Daoy (cell line): ENCODE measurements around the gene KIF5C. TPM values are rescaled to one million over a fixed set of nuclear protein-coding genes. Genes with fewer than 3 reads are reported as not detected.
A peak's percentile ranks its signal among the peaks of the same experiment; 100 is the strongest.

ENCODE experiments used
- DNase-seq: peaks from one replicate; pipeline ENCODE4 v3.0.0-alpha.2; 2015; ENCODE audit warnings: low read depth
- total RNA-seq: library from RNA; depleted of rRNA; stranded (reverse); fragments of >200 nt; shearing (Covaris generic); gene quantifications from 2 replicates; pipeline ENCODE4 v1.2.3, GENCODE V29; 2014

KIF5C gene
- total RNA-seq, 1 experiment from 2014 or later, result 5.1 TPM

DNA sequence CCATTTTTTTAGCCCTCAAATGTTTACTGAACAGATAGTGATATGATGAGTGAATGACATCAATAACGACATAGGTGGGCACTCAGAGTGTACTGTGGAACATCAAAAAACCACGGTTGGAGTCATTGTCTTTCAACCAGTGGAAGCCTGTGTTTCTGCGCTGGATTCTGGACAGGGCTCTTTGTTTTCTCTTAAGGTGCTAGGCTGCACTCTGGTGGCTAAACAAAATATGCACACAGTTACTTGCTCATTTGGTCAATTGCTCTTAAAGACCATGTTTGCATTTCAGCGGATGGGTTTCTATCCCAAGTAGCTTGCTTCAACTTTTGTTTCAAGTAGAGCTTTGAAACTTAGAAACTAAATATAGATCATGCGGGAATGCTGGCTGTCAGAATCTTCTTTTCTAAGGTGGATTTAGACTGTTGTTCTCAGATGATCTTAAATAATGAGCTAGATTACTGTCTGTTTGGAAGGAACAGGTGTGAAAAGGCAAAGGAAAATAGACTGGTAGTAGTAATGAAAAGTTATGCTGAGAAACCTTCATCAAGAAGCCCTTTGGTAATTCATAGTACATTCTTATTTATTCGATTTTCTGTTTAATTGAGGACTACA, 115.0 kb downstream of the KIF5C start:
- peak; percentile 62 for DNase-seq

DNA sequence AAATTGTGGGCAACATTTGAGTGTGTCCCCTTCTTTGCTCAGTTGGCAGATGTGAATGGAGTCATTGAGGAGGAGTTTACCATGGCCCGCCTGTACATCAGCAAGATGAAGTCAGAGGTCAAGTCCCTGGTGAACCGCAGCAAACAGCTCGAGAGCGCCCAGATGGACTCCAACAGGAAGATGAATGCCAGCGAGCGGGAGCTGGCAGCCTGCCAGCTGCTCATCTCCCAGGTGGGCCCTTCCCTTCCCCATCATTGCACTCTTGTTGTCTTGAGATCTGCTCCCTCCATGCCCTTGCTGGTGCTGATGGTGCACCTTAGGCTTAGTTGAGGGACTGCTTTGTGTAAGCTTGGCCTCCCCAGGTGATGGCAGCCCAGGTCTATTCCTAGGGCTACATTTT, 115.9 kb downstream of the KIF5C start:
- no peak for DNase-seq

DNA sequence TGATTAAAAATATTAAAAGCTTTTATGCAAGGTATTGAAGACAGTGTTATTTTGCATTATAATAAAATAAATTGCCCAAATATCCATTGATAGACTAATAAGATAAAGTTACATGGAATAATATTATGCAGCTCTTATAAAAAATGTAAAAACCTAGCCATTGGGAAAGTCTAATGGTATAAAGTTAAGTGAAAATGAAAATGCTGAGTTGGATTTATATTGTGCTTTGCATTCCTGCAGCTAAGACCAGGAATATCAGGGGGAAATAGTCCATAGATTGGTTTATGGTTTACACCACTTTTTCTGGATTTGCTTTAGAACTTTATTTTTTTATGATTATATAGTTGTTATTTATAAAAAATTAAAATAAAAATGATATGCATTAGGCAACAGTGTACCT, 117.4 kb downstream of the KIF5C start:
- DNase-seq, result no peak

DNA sequence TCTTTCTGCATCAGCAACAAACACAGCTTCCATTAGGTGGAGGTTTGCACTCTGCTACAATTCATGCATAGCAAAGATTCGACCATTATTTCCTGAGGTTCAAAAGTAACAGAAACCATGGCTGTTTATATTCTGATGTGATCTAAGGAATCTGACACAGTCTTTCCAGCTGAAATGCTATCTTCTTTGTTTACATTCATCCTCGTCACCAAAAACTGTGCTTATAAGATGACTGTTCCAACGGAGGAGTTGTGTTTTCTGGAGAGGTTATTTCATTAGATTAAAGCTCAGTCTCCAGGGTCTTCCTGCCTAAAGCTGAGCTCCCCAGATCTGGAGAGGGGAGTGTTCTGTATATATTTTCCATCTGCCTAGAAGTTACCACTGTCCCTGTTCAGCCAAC, 118.3 kb downstream of the KIF5C start:
- no peak for DNase-seq

DNA sequence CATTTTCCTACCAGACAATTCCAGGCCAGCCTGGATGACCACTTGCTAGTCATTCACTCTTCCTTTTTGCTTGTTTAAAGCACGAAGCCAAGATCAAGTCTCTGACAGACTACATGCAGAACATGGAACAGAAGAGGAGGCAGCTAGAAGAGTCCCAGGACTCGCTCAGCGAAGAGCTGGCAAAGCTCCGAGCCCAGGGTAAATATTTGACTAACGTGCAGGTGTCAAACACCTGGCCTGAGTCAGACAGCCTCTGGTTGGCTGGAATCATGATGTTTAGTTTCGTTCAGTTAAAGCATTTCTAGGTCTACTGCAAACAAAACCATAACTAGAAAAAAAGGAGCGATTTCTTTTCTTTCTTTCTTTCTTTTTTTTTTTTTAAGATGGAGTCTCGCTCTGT, 119.3 kb downstream of the KIF5C start:
- no peak for DNase-seq

DNA sequence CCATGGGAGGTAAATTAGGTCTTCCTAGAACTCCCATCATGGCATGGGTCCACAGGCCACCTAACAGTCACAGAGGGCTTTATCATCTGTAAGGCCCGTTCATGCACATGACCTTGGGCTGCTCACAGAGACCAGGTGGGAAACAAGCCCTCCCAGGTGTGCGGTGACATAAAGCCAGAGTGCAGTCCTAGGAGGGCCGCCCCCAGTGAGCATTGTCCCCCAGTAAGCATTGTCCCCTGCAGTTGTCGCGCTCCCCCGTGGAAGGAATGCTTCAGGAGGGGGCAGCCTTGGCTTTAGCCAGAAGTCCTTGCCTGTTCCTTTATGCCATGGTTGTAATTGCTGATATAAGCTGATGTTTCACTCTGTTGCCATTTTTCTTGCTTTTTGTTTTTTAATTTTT, 121.8 kb downstream of the KIF5C start:
- DNase-seq, result no peak

DNA sequence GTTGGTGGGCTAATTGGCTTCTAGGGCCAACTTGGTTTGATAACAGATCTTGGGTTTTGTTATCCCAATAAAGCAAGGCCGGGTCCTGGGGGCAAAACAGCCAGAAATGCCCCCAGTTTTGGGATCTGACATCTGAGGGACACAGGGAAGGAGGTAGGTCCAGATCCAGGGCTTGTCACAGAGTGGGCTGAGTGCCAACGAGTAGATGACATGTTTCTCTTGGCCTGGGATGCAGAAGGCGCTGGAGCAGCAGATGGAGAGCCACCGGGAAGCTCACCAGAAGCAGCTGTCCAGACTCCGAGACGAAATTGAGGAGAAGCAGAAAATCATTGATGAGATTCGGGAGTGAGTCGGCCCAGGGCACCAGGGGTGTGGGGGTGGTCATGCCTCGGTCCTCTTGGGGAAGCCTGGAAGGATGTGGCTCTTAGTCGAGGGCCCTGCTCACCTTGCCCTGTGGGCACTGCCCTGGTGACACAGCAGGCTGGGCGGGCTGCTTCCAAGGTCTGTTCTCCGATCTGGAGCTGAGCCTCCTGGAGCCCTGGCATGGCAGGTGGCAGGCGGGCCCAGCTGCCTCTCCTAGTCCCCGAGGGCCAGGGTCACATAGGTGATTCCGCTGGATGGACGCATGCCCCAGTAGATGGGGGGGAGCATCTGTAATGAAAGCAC, 123.3 kb downstream of the KIF5C start:
- DNase-seq, result no peak

DNA sequence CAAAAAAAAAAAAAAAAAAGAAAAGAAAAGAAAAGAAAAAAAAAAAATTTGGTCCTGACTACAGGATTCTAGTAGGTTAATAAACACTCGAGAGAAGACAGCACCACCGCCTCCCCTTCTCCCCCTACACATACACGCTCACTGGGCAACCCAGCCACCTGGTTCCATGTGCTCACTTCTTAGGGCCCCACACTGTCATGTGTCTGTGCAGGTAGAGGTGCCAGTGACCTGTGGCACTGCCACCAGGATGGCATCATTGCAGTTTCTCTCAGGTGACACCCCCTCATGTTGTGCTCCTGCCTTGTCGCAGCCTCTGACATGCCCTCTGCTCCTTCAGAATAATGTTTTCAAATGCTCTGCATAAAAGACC, 123.8 kb downstream of the KIF5C start:
- no peak for DNase-seq

DNA sequence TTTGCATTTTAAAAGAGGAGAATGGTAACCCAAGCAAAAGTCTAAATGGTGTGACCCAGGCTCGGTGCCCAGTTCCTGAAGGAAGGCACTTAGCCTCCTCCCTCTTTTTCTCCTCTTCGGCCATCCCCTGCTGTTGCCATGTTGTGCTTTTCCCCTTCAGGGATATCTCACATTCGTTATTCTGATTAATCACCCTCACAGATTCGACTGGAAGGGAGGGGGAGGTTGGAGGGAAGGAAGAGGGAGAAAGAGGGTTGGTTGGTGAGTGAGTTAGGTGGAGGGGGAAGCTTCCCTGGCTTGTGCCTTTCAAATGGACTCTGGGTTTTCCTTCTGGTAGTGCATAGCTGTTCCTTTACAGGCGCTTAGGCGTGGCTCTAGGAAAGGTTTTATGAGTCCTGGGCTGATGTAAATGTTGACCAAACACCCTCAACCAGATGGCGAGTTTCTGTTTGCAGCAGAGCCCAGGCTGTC, 124.5 kb downstream of the KIF5C start:
- no peak for DNase-seq

DNA sequence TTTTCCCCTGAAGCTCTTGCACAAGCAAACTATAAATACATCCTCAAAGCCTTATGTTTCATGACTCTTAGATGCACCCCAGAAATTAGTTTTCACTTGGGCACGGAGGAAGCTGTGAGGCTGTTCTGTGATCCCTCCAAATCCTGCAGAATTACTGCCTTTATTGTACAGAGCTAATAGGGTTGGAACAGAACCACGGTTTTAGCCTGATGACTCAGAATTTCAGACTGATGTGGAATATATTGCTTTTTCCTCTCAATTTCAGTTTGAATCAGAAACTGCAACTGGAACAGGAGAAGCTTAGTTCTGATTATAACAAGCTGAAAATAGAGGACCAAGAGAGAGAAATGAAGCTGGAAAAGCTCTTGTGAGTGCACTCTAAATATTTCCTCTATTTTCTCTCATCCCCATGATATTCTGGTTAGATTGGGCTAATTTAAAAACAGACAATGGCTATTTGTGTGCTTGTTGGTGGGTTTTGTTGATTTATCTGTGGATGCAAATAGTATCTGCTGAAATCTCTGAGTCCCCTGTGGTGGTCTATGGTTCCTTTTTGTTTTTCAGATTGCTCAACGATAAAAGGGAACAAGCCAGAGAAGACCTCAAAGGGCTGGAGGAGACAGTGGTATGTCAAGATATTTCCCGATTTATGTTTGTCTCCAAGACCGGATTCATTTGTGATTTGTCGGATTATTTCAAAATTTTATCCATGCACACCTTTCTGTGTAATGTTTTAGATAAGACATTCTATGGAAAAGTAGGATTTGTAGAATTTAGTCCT, 125.3 kb downstream of the KIF5C start:
- DNase-seq, result no peak

DNA sequence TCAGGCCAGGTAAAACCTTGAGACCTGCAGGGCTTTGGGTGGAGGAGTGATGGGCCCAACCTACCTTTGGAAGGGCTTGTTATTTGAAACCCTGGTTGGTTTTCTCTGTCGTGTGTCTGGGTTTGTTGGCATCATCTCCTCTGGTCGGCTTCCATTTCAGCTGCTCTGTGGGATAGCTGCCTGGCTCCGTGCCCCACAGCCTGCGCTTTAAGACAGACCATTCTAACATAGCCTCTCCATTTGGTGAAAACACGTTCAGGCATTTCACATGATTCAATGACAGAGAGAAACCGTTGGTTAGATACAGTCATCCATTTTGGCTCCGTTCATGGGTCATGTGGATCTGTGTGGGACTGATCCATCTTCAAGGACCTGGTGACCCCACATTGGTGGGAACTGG, 126.5 kb downstream of the KIF5C start:
- no peak for DNase-seq

DNA sequence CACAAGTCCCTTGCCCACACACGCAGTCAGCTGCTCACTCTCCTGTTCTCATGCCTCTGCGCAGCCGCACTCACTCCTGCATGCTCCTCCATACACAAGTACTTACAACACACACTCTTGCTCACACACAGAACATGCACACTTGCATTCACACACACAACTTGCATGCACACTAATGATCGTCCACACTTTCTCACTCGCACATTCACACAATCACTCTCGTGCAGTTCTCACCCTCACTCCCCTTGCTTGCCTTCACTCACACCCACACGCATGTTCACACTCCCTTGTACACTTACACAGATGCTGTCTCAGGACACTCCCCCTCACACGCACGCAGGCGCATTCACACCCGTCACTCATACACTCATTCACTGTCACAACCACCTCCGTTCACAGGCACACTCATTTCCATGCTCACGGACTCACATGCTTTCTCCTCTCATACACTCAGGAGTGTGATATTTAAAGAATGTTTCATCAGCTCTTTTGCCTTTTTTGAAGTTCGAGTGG, 127.4 kb downstream of the KIF5C start:
- DNase-seq, result no peak

DNA sequence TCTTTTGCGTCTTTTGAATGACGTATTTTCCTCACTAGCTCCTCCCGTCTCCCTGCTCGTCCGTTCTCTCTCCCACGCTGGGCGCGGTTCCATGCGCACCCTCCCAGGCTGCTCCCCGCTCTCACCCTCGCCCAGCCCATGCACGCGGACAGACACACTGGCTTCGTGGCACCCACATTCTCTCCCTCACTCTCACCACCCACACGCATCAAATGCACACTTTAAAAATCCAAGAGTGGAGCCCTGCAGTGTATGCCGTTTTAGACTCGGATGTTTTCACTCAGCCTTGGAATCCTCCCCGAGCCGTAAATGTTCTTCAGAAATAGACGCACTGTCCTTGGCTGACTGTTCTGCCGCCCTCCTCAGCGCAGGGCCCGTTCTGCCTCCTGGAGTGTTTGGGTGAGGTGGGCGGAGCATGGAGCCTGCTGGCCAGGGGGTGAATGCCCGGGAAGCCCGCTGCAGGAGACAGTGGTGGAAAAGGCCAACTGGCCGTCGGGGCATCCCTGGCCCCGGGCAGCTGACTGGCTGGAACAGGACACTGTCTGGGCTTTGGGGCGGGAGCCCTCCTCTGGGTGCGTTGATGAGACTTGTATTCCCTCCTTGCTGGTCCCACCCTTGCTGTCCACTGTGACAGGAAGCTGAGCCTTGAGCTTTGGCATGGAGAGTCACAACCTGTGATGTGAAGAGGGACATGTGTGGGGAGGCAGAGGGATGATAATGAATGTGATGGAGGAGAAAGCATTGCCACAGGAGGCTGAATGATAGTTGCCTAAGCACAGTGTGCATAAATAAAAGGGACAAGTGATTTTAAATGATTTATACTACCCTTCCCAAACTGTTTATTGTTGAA, 128.1 kb downstream of the KIF5C start:
- DNase-seq, result no peak

DNA sequence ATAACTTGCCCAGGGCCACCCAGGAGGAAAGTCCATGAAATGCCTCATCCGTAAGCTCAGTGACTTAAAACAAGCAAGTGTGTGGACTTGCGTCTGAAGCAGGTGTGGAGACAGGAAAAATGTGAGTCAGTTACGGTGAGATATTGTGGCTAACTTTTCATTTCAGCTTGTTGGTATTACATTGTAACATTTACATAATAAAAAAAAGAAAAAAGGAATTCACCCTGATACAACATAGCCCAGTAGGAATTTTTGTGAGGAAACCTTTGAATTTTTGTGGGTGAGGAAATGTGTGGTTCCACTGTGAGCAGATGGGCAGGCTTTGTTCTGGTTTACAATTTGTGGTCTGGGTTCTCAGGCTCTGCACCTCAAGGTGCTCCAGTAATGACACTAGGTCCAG, 129.8 kb downstream of the KIF5C start:
- DNase-seq, result no peak

DNA sequence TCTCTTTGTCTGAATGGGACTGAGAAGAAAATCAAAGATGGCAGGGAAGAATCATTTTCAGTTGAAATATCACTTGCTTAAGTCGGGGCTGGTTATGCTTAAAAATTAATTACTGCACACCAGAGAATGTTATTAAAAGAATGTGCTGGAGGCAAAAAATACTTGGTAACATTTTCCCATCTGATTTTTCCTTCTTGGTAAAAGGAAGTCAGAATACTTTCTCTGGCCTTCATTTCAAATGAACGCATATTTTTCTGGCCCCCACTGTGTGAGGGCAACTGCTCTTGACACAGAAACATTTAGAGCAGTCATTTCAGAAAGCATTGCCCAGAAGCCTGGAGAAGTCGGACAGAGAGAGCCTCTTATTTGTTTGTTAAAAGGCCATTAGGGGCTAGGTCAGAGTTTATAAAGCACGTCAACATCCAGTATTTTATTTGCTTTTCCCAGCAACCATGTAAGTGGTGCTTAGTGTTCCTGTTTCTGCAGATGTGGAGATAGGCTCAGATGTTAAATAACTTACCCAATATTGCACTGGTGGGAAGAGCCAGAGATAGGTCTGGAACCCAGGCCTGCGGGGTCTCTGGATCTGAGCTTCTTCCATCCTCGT, 130.5 kb downstream of the KIF5C start:
- DNase-seq, result no peak

DNA sequence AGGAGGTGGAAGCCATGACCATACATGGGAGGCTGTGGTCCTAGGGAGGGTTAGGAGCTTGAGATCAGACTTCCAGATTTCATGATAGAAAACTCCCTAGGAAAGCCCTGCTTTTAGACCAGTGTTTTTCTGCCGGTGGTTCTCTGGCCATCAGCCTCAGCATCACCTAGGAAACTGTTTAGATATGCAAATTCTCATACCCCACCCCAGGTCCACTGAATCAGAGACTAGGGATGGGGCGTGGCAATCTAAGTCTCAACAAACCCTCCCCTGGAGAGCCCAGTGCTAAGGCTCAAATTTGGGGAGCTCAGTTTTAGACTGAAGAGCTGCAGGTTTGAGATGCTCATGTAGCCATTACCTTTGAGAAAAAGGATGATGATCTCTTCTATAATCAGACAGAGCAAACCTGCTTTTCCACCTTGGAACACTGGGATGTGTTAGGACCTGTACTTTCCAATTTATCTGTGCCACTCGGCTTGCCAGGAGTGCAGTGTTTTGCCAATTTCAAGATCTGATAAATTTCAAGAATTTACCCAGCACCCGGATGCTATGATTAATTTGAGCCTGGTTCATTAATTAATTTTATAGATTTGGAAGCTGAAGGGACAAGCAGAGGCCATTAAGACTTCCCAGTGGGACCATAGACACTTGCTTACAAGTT, 132.0 kb downstream of the KIF5C start:
- no peak for DNase-seq

DNA sequence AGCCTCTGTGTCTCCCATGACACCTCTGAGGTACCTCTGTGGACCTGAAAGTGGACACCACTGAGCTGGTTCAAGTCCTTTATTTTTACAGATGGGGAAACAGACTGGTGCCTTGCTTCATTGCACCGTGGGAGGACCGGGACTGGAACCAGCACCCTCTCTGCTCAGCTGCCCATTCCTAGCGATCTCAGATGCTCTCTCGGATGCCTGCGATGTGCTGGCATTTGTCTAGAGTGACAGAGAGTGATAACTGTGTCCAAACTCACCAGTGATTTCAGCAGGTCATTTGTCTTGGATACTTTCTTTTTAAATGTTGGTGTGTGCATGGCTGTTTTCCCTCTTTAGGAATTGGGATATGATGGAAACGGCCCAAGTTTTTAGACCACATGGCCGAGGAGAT, 133.4 kb downstream of the KIF5C start:
- no peak for DNase-seq

DNA sequence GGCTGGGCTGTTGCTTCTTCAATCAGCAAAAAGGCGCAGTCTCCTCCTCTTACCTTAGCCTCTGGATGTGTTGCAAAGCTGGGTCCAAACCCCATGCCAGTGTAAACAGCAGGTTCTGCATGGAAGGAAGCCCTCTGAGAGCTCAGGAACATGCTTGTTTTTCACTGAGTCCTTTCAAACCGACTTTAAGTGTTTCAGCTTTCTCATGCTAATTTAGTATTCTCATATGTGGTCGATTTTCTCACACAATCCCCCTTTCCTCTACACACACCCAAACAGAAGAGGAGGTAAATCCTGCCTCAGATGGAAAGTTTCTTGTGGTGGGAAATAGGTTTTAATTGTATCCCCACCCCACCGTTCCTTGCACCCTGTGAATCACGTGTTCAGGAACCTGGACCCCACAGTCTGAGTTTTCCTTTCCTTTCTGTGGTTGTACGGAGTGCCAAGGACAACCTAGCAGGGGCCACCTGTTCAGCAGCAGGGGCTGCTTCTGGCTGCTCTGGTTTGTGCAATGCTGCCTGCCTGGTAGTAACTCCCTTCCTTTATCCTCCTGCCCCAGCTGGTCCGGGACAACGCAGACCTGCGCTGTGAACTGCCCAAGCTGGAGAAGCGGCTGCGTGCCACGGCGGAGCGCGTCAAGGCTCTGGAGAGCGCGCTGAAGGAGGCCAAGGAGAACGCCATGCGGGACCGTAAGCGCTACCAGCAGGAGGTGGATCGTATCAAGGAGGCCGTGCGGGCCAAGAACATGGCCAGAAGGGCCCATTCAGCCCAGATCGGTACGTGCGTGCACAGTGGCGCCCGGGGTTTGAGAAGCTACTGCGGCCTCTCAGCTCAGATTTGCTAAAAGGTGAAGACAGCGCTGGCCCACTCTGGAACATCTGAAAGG, 134.8 kb downstream of the KIF5C start:
- no peak for DNase-seq

DNA sequence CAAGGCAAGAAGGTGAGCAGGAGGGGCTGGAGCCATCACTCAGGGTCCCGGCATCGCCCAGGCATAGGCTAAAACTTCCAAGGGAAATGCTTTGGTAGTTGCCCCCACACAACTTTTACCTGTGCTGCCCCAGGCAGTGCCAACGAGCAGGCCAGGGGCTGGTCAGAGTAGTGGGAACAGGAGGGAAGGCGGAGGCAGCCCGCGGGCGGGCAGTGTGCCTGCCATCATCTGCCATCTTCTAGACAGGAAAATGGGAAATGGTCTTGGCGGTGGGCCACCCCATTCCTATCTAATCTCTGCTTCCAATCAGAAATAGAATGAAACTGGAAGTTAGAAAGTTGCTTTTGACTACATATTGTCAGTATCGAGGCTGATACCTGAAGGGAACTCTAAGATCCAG, 137.5 kb downstream of the KIF5C start:
- no peak for DNase-seq

DNA sequence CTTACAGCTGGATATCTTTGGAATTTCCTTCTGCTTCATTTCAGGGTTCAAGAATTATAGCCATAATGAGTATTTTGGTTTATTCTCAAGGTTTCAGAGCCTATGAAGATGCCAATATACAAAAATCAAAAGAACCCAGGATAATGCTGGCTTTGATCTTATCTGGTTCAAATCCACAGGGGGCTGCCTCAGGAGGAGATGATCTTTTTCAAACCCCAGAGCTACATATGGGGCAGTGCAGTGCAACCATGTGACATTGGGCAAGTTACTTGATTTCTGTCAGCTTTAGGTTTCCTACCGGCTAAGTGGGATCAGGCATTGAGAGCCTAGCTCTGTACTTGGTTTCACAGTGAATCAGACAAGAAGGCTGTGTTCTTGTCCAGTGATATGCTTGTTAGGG, 140.5 kb downstream of the KIF5C start:
- no peak for DNase-seq
